Measurements from ENCODE around the gene SCYL2. TPM values are rescaled to one million over a fixed set of nuclear protein-coding genes. Genes with fewer than 3 reads are reported as not detected.
A peak's percentile ranks its signal among the peaks of the same experiment; 100 is the strongest.
"Not testable (repeated sequence)": the region's sequence is repeated elsewhere in the genome, so short reads cannot be mapped to it uniquely, and the experiment has no call there.

SCYL2 gene
- polyA plus RNA-seq, 3 donors from 2014 or later: 25.3 to 34.3 (median 29.9) TPM

GRCh38 chr12:100247765-100248164 lies 19.2 kb upstream of the SCYL2 start:
- H3K27ac Mint-ChIP-seq: no peak overlapping the region
- H3K4me1 Mint-ChIP-seq: no peaks in the 10 kb centered on the region
- H3K9me3 Mint-ChIP-seq: no peaks in the 10 kb centered on the region
- peaks cover 0 to 3% (median 0%) of the 10 kb centered on the region in 3 donors for H3K36me3 Mint-ChIP-seq
- H3K27me3 Mint-ChIP-seq (ENCODE audit: low read depth in 3 of 3): no peaks in the 10 kb centered on the region
- DNase-seq: no peak
- no peak overlapping the region for H3K4me3 Mint-ChIP-seq

DNA sequence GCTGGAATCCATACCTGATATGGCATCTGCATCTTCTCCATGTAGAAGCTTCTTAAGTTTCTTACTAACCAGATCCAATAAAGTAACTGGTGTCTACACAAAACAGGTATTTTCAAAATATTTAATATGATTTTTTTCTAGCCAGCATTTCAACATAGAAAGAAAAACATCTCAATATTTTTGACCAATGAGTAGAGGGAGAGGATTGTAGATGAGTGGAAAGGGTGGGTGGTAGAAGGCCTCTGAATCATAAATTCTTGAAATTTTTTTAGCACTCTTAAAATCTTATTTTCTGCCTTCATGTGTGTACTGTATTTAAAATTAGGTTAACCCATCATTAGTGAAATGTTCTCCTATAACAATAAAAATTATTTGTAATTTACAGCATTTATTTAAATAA lies 18.1 kb upstream of the SCYL2 start:
- no peak overlapping the region for H3K4me3 Mint-ChIP-seq
- H3K27me3 Mint-ChIP-seq (ENCODE audit: low read depth in 3 of 3): peaks cover 0 to under 1% (median 0%) of the 10 kb centered on the region in 3 donors
- H3K36me3 Mint-ChIP-seq: peaks cover 0 to 3% (median 0%) of the 10 kb centered on the region in 3 donors
- DNase-seq: no peak
- no peaks in the 10 kb centered on the region for H3K9me3 Mint-ChIP-seq
- H3K27ac Mint-ChIP-seq: no peak overlapping the region
- no peaks in the 10 kb centered on the region for H3K4me1 Mint-ChIP-seq

- Mint-ChIP-seq H3K4me3 (no peak overlapping the region), H3K9me3 (no peaks in the 10 kb centered on the region), H3K27me3 (ENCODE audit: low read depth in 3 of 3) (peaks cover 0 to 3% (median 0%) of the 10 kb centered on the region in 3 donors), H3K36me3 (peaks cover 0 to 3% (median 0%) of the 10 kb centered on the region in 3 donors), H3K27ac (no peak overlapping the region), H3K4me1 (no peaks in the 10 kb centered on the region)
- DNase-seq: no peak
Observed at GRCh38 chr12:100249941-100250340, 17.0 kb upstream of the SCYL2 start.

DNA sequence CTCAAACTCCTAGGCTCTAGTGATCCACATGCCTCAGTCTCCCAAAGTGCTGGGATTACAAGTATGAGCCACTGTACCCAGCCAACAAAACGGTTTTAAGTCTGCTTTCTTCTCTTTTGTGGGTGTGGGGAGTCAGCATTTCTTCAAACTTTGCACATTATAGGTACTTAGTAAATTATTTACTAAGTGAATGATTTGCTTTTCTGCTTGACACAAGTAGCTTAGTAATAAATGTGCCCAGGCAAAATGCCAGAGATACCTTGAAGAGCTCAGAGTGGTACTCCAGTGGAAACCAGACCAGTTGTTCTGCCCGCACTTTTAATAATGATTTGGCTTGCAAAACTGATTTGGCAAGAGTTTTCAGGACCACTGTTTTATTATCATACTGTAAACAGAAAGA lies 15.1 kb upstream of the SCYL2 start:
- no peak for DNase-seq
- Mint-ChIP-seq H3K4me3 (no peak overlapping the region), H3K9me3 (no peaks in the 10 kb centered on the region), H3K27me3 (ENCODE audit: low read depth in 3 of 3) (peaks cover 0 to 3% (median 0%) of the 10 kb centered on the region in 3 donors), H3K4me1 (no peaks in the 10 kb centered on the region), H3K36me3 (no peaks in the 10 kb centered on the region), H3K27ac (peak overlapping the region in 1 of 6 donors; percentile 11)

DNA sequence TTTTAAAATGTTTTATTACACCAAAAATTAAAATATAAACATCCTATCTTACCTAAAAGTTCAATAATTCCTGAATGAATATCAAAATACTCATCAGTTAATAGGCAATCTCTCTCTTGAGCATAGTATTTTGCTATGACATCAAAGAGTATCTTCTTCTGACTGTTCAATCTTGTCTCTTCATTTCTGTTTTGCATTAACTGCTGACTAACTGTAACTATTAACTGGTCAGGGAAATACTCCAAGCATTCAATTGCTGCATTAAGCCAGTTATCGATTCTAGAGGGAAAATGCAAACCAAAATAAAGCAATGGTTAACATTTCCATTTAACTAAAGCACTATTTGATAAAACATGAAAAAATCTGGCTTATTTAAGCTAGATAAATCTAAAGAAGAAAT lies 13.5 kb upstream of the SCYL2 start:
- DNase-seq: no peak
- no peaks in the 10 kb centered on the region for H3K9me3 Mint-ChIP-seq
- no peaks in the 10 kb centered on the region for H3K4me1 Mint-ChIP-seq
- no peak overlapping the region for H3K4me3 Mint-ChIP-seq
- H3K27me3 Mint-ChIP-seq (ENCODE audit: low read depth in 3 of 3): peaks cover 2 to 3% (median 3%) of the 10 kb centered on the region in 3 donors
- no peak overlapping the region for H3K27ac Mint-ChIP-seq
- no peaks in the 10 kb centered on the region for H3K36me3 Mint-ChIP-seq

- Mint-ChIP-seq H3K4me3 (no peak overlapping the region), H3K4me1 (no peaks in the 10 kb centered on the region), H3K9me3 (no peaks in the 10 kb centered on the region), H3K27me3 (ENCODE audit: low read depth in 3 of 3) (peaks cover 3% of the 10 kb centered on the region in 3 donors), H3K36me3 (no peaks in the 10 kb centered on the region), H3K27ac (no peak overlapping the region)
- no peak for DNase-seq
Observed at GRCh38 chr12:100254876-100255275, 12.1 kb upstream of the SCYL2 start.

DNA sequence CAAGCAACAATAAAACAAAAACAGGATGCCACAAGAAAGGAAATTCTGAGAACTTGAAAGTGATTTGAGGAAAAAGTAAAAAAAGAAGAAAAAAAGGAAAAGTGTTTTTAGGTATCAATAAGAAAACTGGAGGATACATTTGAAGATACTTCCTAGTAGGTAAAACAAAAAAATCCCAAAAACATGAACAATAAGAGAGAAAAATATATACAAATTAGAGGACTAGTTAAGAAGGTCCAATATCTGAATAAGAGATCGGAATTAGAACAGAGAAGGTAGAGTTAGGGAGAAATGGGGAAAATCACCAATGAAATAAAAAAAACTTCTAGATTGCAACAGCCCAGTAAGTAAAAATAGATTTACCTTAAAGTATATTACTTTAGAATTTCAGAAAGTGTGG lies 8.8 kb upstream of the SCYL2 start:
- Mint-ChIP-seq H3K27ac (no peak overlapping the region), H3K4me3 (no peak overlapping the region)

GRCh38 chr12:100263131-100263530 lies 3.8 kb upstream of the SCYL2 start:
- Mint-ChIP-seq H3K9me3 (no peaks in the 10 kb centered on the region), H3K27me3 (ENCODE audit: low read depth in 3 of 3) (peaks cover 3 to 8% (median 5%) of the 10 kb centered on the region in 3 donors), H3K27ac (no peak overlapping the region), H3K36me3 (no peaks in the 10 kb centered on the region), H3K4me3 (no peak overlapping the region), H3K4me1 (peaks cover 9 to 22% of the 10 kb centered on the region in 2 donors)
- DNase-seq: no peak

More for the DNA sequence above, 8.8 kb upstream of the SCYL2 start:
- Mint-ChIP-seq H3K4me1 (no peaks in the 10 kb centered on the region), H3K9me3 (no peaks in the 10 kb centered on the region), H3K27me3 (ENCODE audit: low read depth in 3 of 3) (peaks cover 3% of the 10 kb centered on the region in 3 donors), H3K36me3 (no peaks in the 10 kb centered on the region)
- DNase-seq: no peak

- Mint-ChIP-seq H3K4me3 (peak overlapping the region in 2 of 5 donors; percentile 25 to 28), H3K4me1 (peaks cover 24 to 38% of the 10 kb centered on the region in 2 donors)
- not testable (repeated sequence) for H3K27ac Mint-ChIP-seq; H3K9me3 Mint-ChIP-seq; DNase-seq; H3K36me3 Mint-ChIP-seq; H3K27me3 Mint-ChIP-seq (ENCODE audit: low read depth in 3 of 3)
Observed at GRCh38 chr12:100265107-100265506, 1.9 kb upstream of the SCYL2 start.

GRCh38 chr12:100265732-100266584 lies 1.0 kb upstream of the SCYL2 start:
- H3K4me1 Mint-ChIP-seq: peaks cover 28 to 46% of the 10 kb centered on the region in 2 donors
- peak overlapping the region; percentile 93 to 100 (median 98) for H3K27ac Mint-ChIP-seq
- H3K27me3 Mint-ChIP-seq (ENCODE audit: low read depth in 3 of 3): peaks cover 4 to 7% (median 5%) of the 10 kb centered on the region in 3 donors
- H3K4me3 Mint-ChIP-seq: peak overlapping the region; percentile 97 to 100 (median 99)
- H3K36me3 Mint-ChIP-seq: no peaks in the 10 kb centered on the region
- DNase-seq: no peak
- no peaks in the 10 kb centered on the region for H3K9me3 Mint-ChIP-seq

DNA sequence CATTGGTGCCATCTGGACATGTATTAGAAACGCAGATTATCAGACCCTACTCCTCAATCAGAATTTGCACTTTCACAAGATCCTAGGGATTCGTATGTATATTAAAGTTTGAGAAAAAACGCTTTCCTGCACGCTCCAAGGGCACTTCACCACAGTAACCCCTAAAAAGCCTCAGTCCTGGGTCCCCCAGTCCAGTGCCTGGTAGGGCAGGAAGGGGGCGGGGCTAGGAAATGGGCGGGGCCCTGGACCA lies 467 bp upstream of the SCYL2 start:
- H3K36me3 Mint-ChIP-seq: no peaks in the 10 kb centered on the region
- H3K9me3 Mint-ChIP-seq: no peaks in the 10 kb centered on the region
- peaks cover 4 to 7% (median 5%) of the 10 kb centered on the region in 3 donors for H3K27me3 Mint-ChIP-seq (ENCODE audit: low read depth in 3 of 3)
- peak overlapping the region; percentile 93 to 100 (median 98) for H3K27ac Mint-ChIP-seq
- H3K4me3 Mint-ChIP-seq: peak overlapping the region; percentile 97 to 100 (median 99)
- DNase-seq: no peak
- H3K4me1 Mint-ChIP-seq: peaks cover 29 to 50% of the 10 kb centered on the region in 2 donors

GRCh38 chr12:100267603-100268281 lies 765 bp downstream of the SCYL2 start:
- H3K36me3 Mint-ChIP-seq: no peaks in the 10 kb centered on the region
- DNase-seq: no peak
- H3K9me3 Mint-ChIP-seq: no peaks in the 10 kb centered on the region
- peaks cover 34 to 61% of the 10 kb centered on the region in 2 donors for H3K4me1 Mint-ChIP-seq
- peak overlapping the region; percentile 80 to 98 (median 88) for H3K27ac Mint-ChIP-seq
- peak overlapping the region; percentile 97 to 100 (median 99) for H3K4me3 Mint-ChIP-seq
- H3K27me3 Mint-ChIP-seq (ENCODE audit: low read depth in 3 of 3): peaks cover 4 to 7% (median 5%) of the 10 kb centered on the region in 3 donors

DNA sequence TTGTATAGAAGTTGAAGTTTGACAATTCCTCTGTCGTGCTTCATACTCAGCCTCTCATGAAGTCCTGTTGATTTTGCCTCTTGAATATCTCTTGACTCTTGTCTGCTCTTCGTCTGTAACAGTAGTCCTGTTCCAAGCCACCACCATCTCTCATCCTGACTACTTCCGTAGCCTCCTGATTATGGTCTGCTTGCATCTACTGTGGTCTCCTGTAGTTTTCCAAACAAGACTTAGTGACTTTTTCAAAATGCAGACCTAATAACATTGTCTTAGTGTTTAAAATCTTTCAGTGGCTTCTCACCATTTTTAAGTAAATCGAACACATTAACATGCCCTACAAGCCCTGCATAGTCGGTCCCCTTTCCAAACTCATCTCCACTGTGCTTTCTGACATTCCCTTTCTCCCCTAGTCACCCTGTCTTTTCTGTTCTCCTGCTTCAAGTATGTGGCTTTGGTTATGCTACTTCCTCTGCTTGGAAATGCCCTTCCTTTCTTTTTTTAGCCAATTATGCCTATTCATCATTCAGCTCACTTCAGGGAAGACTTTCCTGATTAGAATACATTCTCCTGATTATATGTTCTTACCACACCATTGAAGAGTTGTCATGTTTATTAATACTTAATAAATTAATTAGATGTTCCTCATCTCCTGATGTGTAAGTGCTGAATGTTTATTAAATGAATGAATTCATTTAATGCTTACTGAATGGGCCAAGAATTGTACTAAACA lies 2.0 kb downstream of the SCYL2 start:
- H3K27me3 Mint-ChIP-seq (ENCODE audit: low read depth in 3 of 3): peaks cover 4 to 7% (median 5%) of the 10 kb centered on the region in 3 donors
- H3K4me3 Mint-ChIP-seq: peak overlapping the region; percentile 74 to 100 (median 97)
- peaks cover 45 to 74% of the 10 kb centered on the region in 2 donors for H3K4me1 Mint-ChIP-seq
- no peaks in the 10 kb centered on the region for H3K9me3 Mint-ChIP-seq
- no peak for DNase-seq
- H3K27ac Mint-ChIP-seq: peak overlapping the region in 5 of 6 donors; percentile 33 to 93 (median 81)
- H3K36me3 Mint-ChIP-seq: no peaks in the 10 kb centered on the region

- Mint-ChIP-seq H3K27me3 (ENCODE audit: low read depth in 3 of 3) (peaks cover 0 to 1% (median under 1%) of the 10 kb centered on the region in 3 donors), H3K4me1 (peaks cover 46 to 84% of the 10 kb centered on the region in 2 donors), H3K9me3 (no peaks in the 10 kb centered on the region), H3K4me3 (no peak overlapping the region), H3K27ac (no peak overlapping the region), H3K36me3 (no peaks in the 10 kb centered on the region)
- no peak for DNase-seq
Observed at GRCh38 chr12:100273782-100274181, 6.8 kb downstream of the SCYL2 start.
